GM12878 (cell line): ENCODE results near the gene FMO3.

Experiments used
- CTCF ChIP-seq, 3 experiments: IDR thresholded peaks in 2 of 3; conservative IDR thresholded peaks in 1 of 3; 2 replicates each; pipeline ENCODE4 v1.5.1; 2011; ENCODE audit warnings: low read depth in 3 of 3, low read length in 3 of 3, mild to moderate bottlenecking in 3 of 3, control low read depth in 2 of 3, moderate library complexity in 2 of 3, inconsistent platforms in 1 of 3, mixed read lengths in 1 of 3; ENCODE audit not compliant: control insufficient read depth in 2 of 3, insufficient read depth in 1 of 3; ENCODE audit errors: extremely low read depth in 1 of 3
- HSF1 ChIP-seq: fragments of 150-350 bp; IDR thresholded peaks from 2 replicates; pipeline ENCODE4 v1.6.1; 2014; ENCODE audit warnings: mild to moderate bottlenecking, low read depth, low read length
- USF2 ChIP-seq: IDR thresholded peaks from 2 replicates; pipeline ENCODE4 v1.6.1; 2011; ENCODE audit warnings: low read depth, low read length, improper control_type of control experiment, borderline replicate concordance

- no peak for TF ChIP-seq CTCF (IDR thresholded peaks at IDR 0.05 in 2 of 3, conservative IDR thresholded peaks at IDR 0.05 in 1 of 3; ENCODE audit: control insufficient read depth in 2 of 3, extremely low read depth in 1 of 3, insufficient read depth in 1 of 3, low read depth in 3 of 3, low read length in 3 of 3)
- TF ChIP-seq HSF1: no peak
- TF ChIP-seq USF2: no peak
Observed at GRCh38 chr1:171061425-171062143, 29.1 kb upstream of the FMO3 start.
